Activated T-helper 9 cell treated with anti-CD3 and anti-CD28 coated beads, Interleukin-2, amount 50 U/mL, for 16 hours (primary cell): Measurements from ENCODE around the gene DAB2.
"Not testable (repeated sequence)": the region's sequence is repeated elsewhere in the genome, so short reads cannot be mapped to it uniquely, and the experiment has no call there.

Experiments
- DNase-seq: peaks from one replicate; pipeline ENCODE4 v3.0.0-alpha.2; 2020; ENCODE audit warnings: low read depth

Gene DAB2

GRCh38 chr5:39420482-39421145 lies 4.2 kb downstream of the DAB2 start:
- DNase-seq: no peak

GRCh38 chr5:39419796-39420195 lies 5.0 kb downstream of the DAB2 start:
- DNase-seq: no peak

GRCh38 chr5:39417979-39418378 lies 6.8 kb downstream of the DAB2 start:
- DNase-seq: no peak

GRCh38 chr5:39415201-39415600 lies 9.6 kb downstream of the DAB2 start:
- DNase-seq: no peak

GRCh38 chr5:39414426-39414825 lies 10.4 kb downstream of the DAB2 start:
- no peak for DNase-seq

- no peak for DNase-seq
These were observed 11.0 kb downstream of the DAB2 start for GRCh38 chr5:39413771-39414170.

GRCh38 chr5:39412721-39413394 lies 11.9 kb downstream of the DAB2 start:
- DNase-seq: no peak

- no peak for DNase-seq
These were observed 12.8 kb downstream of the DAB2 start for GRCh38 chr5:39411985-39412384.

GRCh38 chr5:39411061-39411460 lies 13.7 kb downstream of the DAB2 start:
- no peak for DNase-seq

GRCh38 chr5:39409033-39409432 lies 15.7 kb downstream of the DAB2 start:
- no peak for DNase-seq

GRCh38 chr5:39405083-39405843 lies 19.5 kb downstream of the DAB2 start:
- DNase-seq: no peak

- DNase-seq: not testable (repeated sequence)
These were observed 21.0 kb downstream of the DAB2 start for GRCh38 chr5:39403761-39404160.

- DNase-seq: not testable (repeated sequence)
These were observed 22.6 kb downstream of the DAB2 start for GRCh38 chr5:39402140-39402539.

GRCh38 chr5:39400713-39401578 lies 23.8 kb downstream of the DAB2 start:
- DNase-seq: no peak

- no peak for DNase-seq
These were observed 25.4 kb downstream of the DAB2 start for GRCh38 chr5:39399135-39400036.

- DNase-seq: no peak
These were observed 27.9 kb downstream of the DAB2 start for GRCh38 chr5:39396843-39397242.

GRCh38 chr5:39395521-39395920 lies 29.3 kb downstream of the DAB2 start:
- DNase-seq: no peak

GRCh38 chr5:39394946-39395345 lies 29.8 kb downstream of the DAB2 start:
- DNase-seq: no peak

- no peak for DNase-seq
These were observed 33.8 kb downstream of the DAB2 start for GRCh38 chr5:39390945-39391344.

- DNase-seq: no peak
These were observed 37.5 kb downstream of the DAB2 start for GRCh38 chr5:39387293-39387692.

- DNase-seq: no peak
These were observed 40.5 kb downstream of the DAB2 start for GRCh38 chr5:39384271-39384670.
